Peyer's patch (tissue), 4 donors: ENCODE data around the gene ZXDA. TPM values are rescaled to one million over a fixed set of nuclear protein-coding genes. Genes with fewer than 3 reads are reported as not detected.

Experiments
- DNase-seq, 3 donors: peaks; one replicate each; pipeline ENCODE4 v3.0.0-alpha.2; 2017 to 2019
- H3K27ac ChIP-seq, 4 donors: fragments of 200-600 bp; sonication (generic); one replicate each; pipeline ENCODE4 v1.5.1; 2016 to 2019
- H3K27me3 ChIP-seq, 2 donors: fragments of 200-600 bp; sonication (generic); one replicate each; pipeline ENCODE4 v1.5.1; 2019
- H3K36me3 ChIP-seq, 3 donors: fragments of 200-600 bp; sonication (generic); one replicate each; pipeline ENCODE4 v1.5.1; 2016 to 2019
- H3K4me1 ChIP-seq, 4 donors: fragments of 200-600 bp; sonication (generic); one replicate each; pipeline ENCODE4 v1.5.1; 2016 to 2019
- H3K4me3 ChIP-seq, 4 donors: fragments of 200-600 bp; sonication (generic); 1 replicate in 3 of 4; 2 replicates in 1 of 4; pipeline ENCODE4 v1.5.1; 2016 to 2019; ENCODE audit warnings: mild to moderate bottlenecking in 1 of 4
- H3K9me3 ChIP-seq, 4 donors: fragments of 200-600 bp; sonication (generic); one replicate each; pipeline ENCODE4 v1.5.1; 2016 to 2019; ENCODE audit warnings: mild to moderate bottlenecking in 1 of 4
- POLR2A ChIP-seq, 2 donors: fragments of 450-650 bp; IDR thresholded peaks; one replicate each; pipeline ENCODE4 v1.5.1; 2017; ENCODE audit warnings: antibody characterized with exemption in 2 of 2, mild to moderate bottlenecking in 2 of 2, moderate library complexity in 2 of 2
- total RNA-seq, 4 donors: library from RNA; depleted of rRNA; stranded (reverse); fragments of >200 nt; gene quantifications; one replicate each; pipeline ENCODE4 v1.1.0, GENCODE V29; 2016
- TF ChIP-seq, protein P1 (sequence below), 6 experiments: fragments of 450-650 bp in 4 of 6; fragments of 200-600 bp in 2 of 6; sonication (generic) in 1 of 6; IDR thresholded peaks; one replicate each; pipeline ENCODE4 v1.5.1; 2017 to 2019; ENCODE audit warnings: antibody characterized with exemption in 6 of 6, mild to moderate bottlenecking in 3 of 6, moderate library complexity in 1 of 6

Gene ZXDA
- total RNA-seq, 4 donors from 2014 or later, result 4.4 to 9.9 (median 6.7) TPM

DNA sequence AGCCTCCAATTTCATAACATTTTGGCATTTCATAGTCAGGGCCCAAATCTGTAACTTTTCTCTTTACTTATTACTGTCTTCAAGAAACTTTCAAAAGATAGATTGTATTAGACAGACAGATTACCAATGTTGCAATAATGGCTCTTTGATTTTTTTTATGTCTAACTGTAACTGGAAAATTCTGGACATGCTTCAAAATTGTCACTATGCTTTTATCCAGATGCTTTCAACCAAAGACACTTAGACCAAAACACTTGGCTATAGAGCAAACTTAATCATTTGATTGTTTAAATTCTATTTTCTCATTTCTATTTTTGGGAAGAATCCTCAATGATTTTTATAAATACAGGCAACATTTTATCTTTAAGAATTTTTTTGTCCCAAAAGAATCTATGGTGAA is 10.4 kb downstream of the ZXDA start:
- Histone ChIP-seq H3K9me3 (no peaks in the 10 kb centered on the region), H3K36me3 (no peaks in the 10 kb centered on the region), H3K4me1 (no peaks in the 10 kb centered on the region), H3K27ac (no peak overlapping the region), H3K27me3 (no peaks in the 10 kb centered on the region), H3K4me3 (no peak overlapping the region)
- no peak for DNase-seq
- TF ChIP-seq, protein P1, sequence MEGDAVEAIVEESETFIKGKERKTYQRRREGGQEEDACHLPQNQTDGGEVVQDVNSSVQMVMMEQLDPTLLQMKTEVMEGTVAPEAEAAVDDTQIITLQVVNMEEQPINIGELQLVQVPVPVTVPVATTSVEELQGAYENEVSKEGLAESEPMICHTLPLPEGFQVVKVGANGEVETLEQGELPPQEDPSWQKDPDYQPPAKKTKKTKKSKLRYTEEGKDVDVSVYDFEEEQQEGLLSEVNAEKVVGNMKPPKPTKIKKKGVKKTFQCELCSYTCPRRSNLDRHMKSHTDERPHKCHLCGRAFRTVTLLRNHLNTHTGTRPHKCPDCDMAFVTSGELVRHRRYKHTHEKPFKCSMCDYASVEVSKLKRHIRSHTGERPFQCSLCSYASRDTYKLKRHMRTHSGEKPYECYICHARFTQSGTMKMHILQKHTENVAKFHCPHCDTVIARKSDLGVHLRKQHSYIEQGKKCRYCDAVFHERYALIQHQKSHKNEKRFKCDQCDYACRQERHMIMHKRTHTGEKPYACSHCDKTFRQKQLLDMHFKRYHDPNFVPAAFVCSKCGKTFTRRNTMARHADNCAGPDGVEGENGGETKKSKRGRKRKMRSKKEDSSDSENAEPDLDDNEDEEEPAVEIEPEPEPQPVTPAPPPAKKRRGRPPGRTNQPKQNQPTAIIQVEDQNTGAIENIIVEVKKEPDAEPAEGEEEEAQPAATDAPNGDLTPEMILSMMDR (IDR thresholded peaks at IDR 0.05), result no peak
- TF ChIP-seq POLR2A (IDR thresholded peaks at IDR 0.05), result no peak

DNA sequence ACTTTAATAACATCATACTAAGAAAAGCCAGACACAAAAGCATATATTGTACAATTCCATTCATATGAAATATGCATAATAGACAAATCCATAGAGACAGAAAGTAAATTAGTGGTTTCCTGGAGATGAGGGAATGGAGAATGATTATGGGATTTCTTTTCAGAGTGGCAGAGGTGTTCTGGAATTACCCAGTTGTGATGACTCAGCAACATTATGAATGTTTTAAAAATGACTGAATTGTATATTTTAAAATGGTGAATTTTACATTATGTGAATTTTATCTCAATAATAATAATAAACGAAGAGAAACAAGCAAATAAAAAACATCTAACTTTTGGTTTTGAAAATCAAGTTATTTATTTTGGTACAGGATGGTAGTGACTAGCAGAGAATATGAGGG is 11.2 kb downstream of the ZXDA start:
- no peak overlapping the region for H3K27ac ChIP-seq
- TF ChIP-seq, protein P1 (IDR thresholded peaks at IDR 0.05), result no peak
- no peak for TF ChIP-seq POLR2A (IDR thresholded peaks at IDR 0.05)
- H3K36me3 ChIP-seq, result no peaks in the 10 kb centered on the region
- no peak overlapping the region for H3K4me3 ChIP-seq
- no peaks in the 10 kb centered on the region for H3K27me3 ChIP-seq
- no peaks in the 10 kb centered on the region for H3K9me3 ChIP-seq
- no peaks in the 10 kb centered on the region for H3K4me1 ChIP-seq
- DNase-seq, result no peak

DNA sequence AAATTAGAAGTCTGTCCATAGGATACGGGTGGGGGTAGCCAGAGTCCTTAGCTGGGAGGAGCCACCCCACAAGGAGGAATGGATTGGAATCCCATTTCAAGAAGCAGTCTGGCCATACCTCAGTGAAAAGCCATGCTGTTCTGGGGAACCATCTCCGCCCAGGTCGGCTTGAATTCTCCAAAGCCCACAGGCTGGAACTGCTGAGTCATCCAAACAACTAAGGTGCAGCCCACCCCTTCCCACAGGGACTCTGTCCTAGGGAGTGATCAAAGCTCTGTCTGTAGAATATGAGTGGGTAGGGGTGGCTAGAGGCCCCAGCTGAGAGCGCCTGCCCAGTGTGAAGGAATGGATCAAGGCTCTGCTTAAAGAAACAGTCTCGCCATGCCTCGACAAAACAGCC is 38.8 kb downstream of the ZXDA start:
- H3K36me3 ChIP-seq, result no peaks in the 10 kb centered on the region
- H3K27ac ChIP-seq, result no peak overlapping the region
- H3K4me3 ChIP-seq, result no peak overlapping the region
- H3K4me1 ChIP-seq, result no peaks in the 10 kb centered on the region
- no peaks in the 10 kb centered on the region for H3K27me3 ChIP-seq
- DNase-seq, result no peak
- no peaks in the 10 kb centered on the region for H3K9me3 ChIP-seq
- TF ChIP-seq POLR2A (IDR thresholded peaks at IDR 0.05), result no peak
- TF ChIP-seq, protein P1 (IDR thresholded peaks at IDR 0.05), result no peak

Other genes starting within 250 kb of the ZXDA start
- not detected for gene NLRP2B, start 230.2 kb downstream of the ZXDA start, total RNA-seq